ENCODE results near the gene CMTR1. TPM values are rescaled to one million over a fixed set of nuclear protein-coding genes. Genes with fewer than 3 reads are reported as not detected.

Gene CMTR1
- polyA plus RNA-seq, 1 of the 3 experiments (the other 2 are of a cell fraction), result 19.8 TPM

- no peaks in the 10 kb centered on the region for H3K4me1 ChIP-seq (ENCODE audit: control insufficient read depth in 1 of 2, insufficient read depth in 2 of 2, low read depth in 1 of 2, low read length in 1 of 2)
- 56% methylated on average over 5 of the region's 5 CpGs for WGBS (ENCODE audit: low lambda C conversion rate)
- CTCF ChIA-PET, result no interaction called here
- DNase-seq, result no peak
- H4K20me1 ChIP-seq (ENCODE audit: insufficient read depth), result no peaks in the 10 kb centered on the region
- H3K27ac ChIP-seq (ENCODE audit: low read depth in 2 of 2, low read length in 1 of 2), result no peak overlapping the region
- POLR2A ChIA-PET, result no interaction called here
- no peaks in the 10 kb centered on the region for H3K79me2 ChIP-seq (ENCODE audit: insufficient read depth)
- no peak overlapping the region for H2AFZ ChIP-seq (ENCODE audit: low read depth)
- no peak overlapping the region for H3K9ac ChIP-seq
- H3F3A ChIP-seq (replicated peaks; ENCODE audit: insufficient read depth), result no peaks in the 10 kb centered on the region
- H3K9me3 ChIP-seq, result no peaks in the 10 kb centered on the region
- H3K9me2 ChIP-seq, result no peaks in the 10 kb centered on the region
- no peak overlapping the region for H3K4me2 ChIP-seq
- no peak for TF ChIP-seq TAF1 (IDR thresholded peaks at IDR 0.05; ENCODE audit: borderline replicate concordance, low read depth, low read length)
- no peak overlapping the region for H3K4me3 ChIP-seq (ENCODE audit: low read depth in 2 of 2, low read length in 1 of 2)
- H3K27me3 ChIP-seq (ENCODE audit: insufficient read depth), result no peaks in the 10 kb centered on the region
- no peaks in the 10 kb centered on the region for H3K36me3 ChIP-seq (replicated peaks in 1 of 2; ENCODE audit: control insufficient read depth in 1 of 2, insufficient read depth in 2 of 2, low read length in 1 of 2)
These were observed 14.3 kb upstream of the CMTR1 start for GRCh38 chr6:37418722-37419121.

DNA sequence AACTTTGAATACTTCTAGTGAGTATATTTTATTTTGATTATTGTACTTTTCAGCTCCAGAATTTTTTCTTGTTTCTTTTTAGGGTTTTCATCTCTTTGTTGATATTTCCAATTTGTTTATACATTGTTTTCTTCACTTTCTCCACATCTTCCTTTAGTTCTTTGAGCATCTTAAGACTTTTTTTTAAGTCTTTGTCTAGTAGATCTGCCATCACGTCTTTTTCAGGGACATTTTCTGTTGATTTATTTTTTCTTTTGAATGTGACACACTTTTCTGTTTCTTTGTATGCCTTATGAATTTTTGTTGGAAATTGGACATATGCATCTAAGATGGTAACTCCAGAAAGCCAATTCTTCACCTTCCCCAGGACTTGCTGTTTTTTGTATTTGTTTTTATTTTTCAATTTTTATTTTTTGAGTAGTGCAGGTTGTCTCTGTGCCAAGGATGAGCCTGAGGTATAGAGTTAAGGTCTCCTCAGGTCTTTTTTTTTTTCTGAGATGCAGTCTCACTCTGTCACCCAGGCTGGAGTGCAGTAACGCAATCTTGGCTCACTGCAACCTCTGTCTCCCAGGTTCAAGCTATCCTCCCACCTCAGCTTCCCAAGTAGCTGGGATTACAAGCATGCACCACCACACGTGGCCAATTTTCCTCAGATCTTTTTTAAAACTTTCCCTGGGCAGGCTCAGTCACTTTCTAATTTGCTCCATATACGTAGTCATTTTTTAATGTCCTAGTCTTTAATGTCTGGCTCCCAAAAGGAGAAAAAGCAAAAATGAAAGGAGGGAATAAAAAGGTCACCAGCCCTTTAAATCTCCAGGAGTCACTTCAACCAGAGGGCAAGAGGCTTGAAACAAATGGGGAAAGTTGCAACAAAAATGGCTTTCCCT, 6.7 kb upstream of the CMTR1 start:
- WGBS (ENCODE audit: low lambda C conversion rate), result 64% methylated on average over 4 of the region's 4 CpGs
- Histone ChIP-seq H3K9ac (no peak overlapping the region), H3K27ac (ENCODE audit: low read depth in 2 of 2, low read length in 1 of 2) (no peak overlapping the region), H3K36me3 (replicated peaks in 1 of 2; ENCODE audit: control insufficient read depth in 1 of 2, insufficient read depth in 2 of 2, low read length in 1 of 2) (no peaks in the 10 kb centered on the region), H4K20me1 (ENCODE audit: insufficient read depth) (no peaks in the 10 kb centered on the region), H3K4me3 (ENCODE audit: low read depth in 2 of 2, low read length in 1 of 2) (no peak overlapping the region), H3K27me3 (ENCODE audit: insufficient read depth) (no peaks in the 10 kb centered on the region; the same call in 1 of the 2 replicates), H3K9me3 (no peaks in the 10 kb centered on the region), H3F3A (replicated peaks; ENCODE audit: insufficient read depth) (no peaks in the 10 kb centered on the region), H3K9me2 (no peaks in the 10 kb centered on the region), H3K79me2 (ENCODE audit: insufficient read depth) (no peaks in the 10 kb centered on the region), H2AFZ (ENCODE audit: low read depth) (no peak overlapping the region; the same call in 1 of the 2 replicates), H3K4me1 (ENCODE audit: control insufficient read depth in 1 of 2, insufficient read depth in 2 of 2, low read depth in 1 of 2, low read length in 1 of 2) (no peaks in the 10 kb centered on the region), H3K4me2 (no peak overlapping the region)
- CTCF ChIA-PET, result no interaction called here
- TF ChIP-seq FOSL2 (IDR thresholded peaks at IDR 0.05; ENCODE audit: borderline replicate concordance, low read depth), result no peak
- TF ChIP-seq GATA2 (CRISPR knock-in tag; IDR thresholded peaks at IDR 0.05), result no peak
- no peak for TF ChIP-seq USF2 (IDR thresholded peaks at IDR 0.05; ENCODE audit: borderline replicate concordance, low read depth, low read length)
- no peak for TF ChIP-seq MXI1 (IDR thresholded peaks at IDR 0.05; ENCODE audit: low read depth, low read length)
- TF ChIP-seq TAF1 (IDR thresholded peaks at IDR 0.05; ENCODE audit: borderline replicate concordance, low read depth, low read length), result no peak
- TF ChIP-seq GABPA (IDR thresholded peaks at IDR 0.05; ENCODE audit: low read depth), result no peak
- TF ChIP-seq RAD21 (IDR thresholded peaks at IDR 0.05; ENCODE audit: low read length), result no peak
- TF ChIP-seq NFIC (IDR thresholded peaks at IDR 0.05; ENCODE audit: borderline replicate concordance), result no peak
- no peak for TF ChIP-seq SIN3A (IDR thresholded peaks at IDR 0.05; ENCODE audit: borderline replicate concordance, low read depth, low read length)
- TF ChIP-seq RXRA (IDR thresholded peaks at IDR 0.05; ENCODE audit: borderline replicate concordance, low read depth), result no peak
- no peak for TF ChIP-seq RFX5 (IDR thresholded peaks at IDR 0.05; ENCODE audit: low read length)
- no peak for DNase-seq
- POLR2A ChIA-PET, result no interaction called here

All from SK-N-SH (cell line).